Parathyroid adenoma (tissue), 2 donors: ENCODE measurements around the gene BORCS6.
A peak's percentile ranks its signal among the peaks of the same experiment; 100 is the strongest.
"Not testable (repeated sequence)": the region's sequence is repeated elsewhere in the genome, so short reads cannot be mapped to it uniquely, and the experiment has no call there.

ENCODE experiments used
- H2AFZ ChIP-seq: fragments of 300-600 bp; sonication (generic); one replicate; pipeline ENCODE4 v1.7.0; 2017; ENCODE audit warnings: antibody characterized with exemption, mild to moderate bottlenecking
- H3K27ac ChIP-seq: fragments of 300-600 bp; sonication (generic); one replicate; pipeline ENCODE4 v1.7.0; 2017
- H3K27me3 ChIP-seq: fragments of 300-600 bp; sonication (generic); one replicate; pipeline ENCODE4 v1.7.0; 2017; ENCODE audit warnings: low read length; ENCODE audit not compliant: control insufficient read depth, insufficient read depth
- H3K36me3 ChIP-seq: fragments of 300-600 bp; sonication (generic); one replicate; pipeline ENCODE4 v1.7.0; 2017; ENCODE audit warnings: low read length; ENCODE audit not compliant: control insufficient read depth, insufficient read depth
- H3K4me1 ChIP-seq: fragments of 300-600 bp; sonication (generic); one replicate; pipeline ENCODE4 v1.7.0; 2017; ENCODE audit warnings: control low read depth
- H3K4me2 ChIP-seq: fragments of 300-600 bp; sonication (generic); one replicate; pipeline ENCODE4 v1.7.0; 2017; ENCODE audit warnings: low read length
- H3K4me3 ChIP-seq: fragments of 300-600 bp; sonication (generic); one replicate; pipeline ENCODE4 v1.7.0; 2017; ENCODE audit warnings: low read depth, low read length
- H3K79me2 ChIP-seq: fragments of 300-600 bp; sonication (generic); one replicate; pipeline ENCODE4 v1.7.0; 2017; ENCODE audit warnings: control low read depth
- H3K9ac ChIP-seq: fragments of 300-600 bp; sonication (generic); one replicate; pipeline ENCODE4 v1.7.0; 2017; ENCODE audit warnings: mild to moderate bottlenecking
- H3K9me3 ChIP-seq: fragments of 300-600 bp; sonication (generic); one replicate; pipeline ENCODE4 v1.7.0; 2017; ENCODE audit warnings: low read length; ENCODE audit not compliant: control insufficient read depth
- CTCF ChIP-seq: fragments of 300-600 bp; sonication (generic); IDR thresholded peaks from one replicate; pipeline ENCODE4 v1.7.0; 2017; ENCODE audit warnings: antibody characterized with exemption, mild to moderate bottlenecking
- donor health status: primary hyperparathyroidism.

The BORCS6 gene

GRCh38 chr17:8173056-8173870 is 16.7 kb downstream of the BORCS6 start:
- Histone ChIP-seq H2AFZ (peak overlapping the region; percentile 61), H3K9ac (peak overlapping the region; percentile 49), H3K27ac (peak overlapping the region; percentile 97), H3K9me3 (no peaks in the 10 kb centered on the region), H3K27me3 (no peaks in the 10 kb centered on the region), H3K4me1 (peaks cover 24% of the 10 kb centered on the region), H3K79me2 (peaks cover 21% of the 10 kb centered on the region), H3K36me3 (no peaks in the 10 kb centered on the region), H3K4me3 (peak overlapping the region; percentile 81), H3K4me2 (peak overlapping the region; percentile 91)
- no peak for TF ChIP-seq CTCF

- Histone ChIP-seq H3K79me2 (peaks cover 27% of the 10 kb centered on the region), H3K4me1 (peaks cover 13% of the 10 kb centered on the region)
- not testable (repeated sequence) for H3K4me2 ChIP-seq, H3K36me3 ChIP-seq, H3K27ac ChIP-seq, H3K27me3 ChIP-seq, H3K4me3 ChIP-seq, H2AFZ ChIP-seq, H3K9ac ChIP-seq, H3K9me3 ChIP-seq
Observed at GRCh38 chr17:8170186-8170585, 19.8 kb downstream of the BORCS6 start.

- Histone ChIP-seq H2AFZ (no peak overlapping the region), H3K27me3 (no peaks in the 10 kb centered on the region), H3K9ac (no peak overlapping the region), H3K36me3 (no peaks in the 10 kb centered on the region), H3K4me3 (no peak overlapping the region), H3K9me3 (no peaks in the 10 kb centered on the region), H3K27ac (no peak overlapping the region), H3K4me1 (peaks cover 21% of the 10 kb centered on the region), H3K4me2 (no peak overlapping the region), H3K79me2 (peaks cover 18% of the 10 kb centered on the region)
- TF ChIP-seq CTCF: no peak
Observed at GRCh38 chr17:8167526-8167925, 22.5 kb downstream of the BORCS6 start.

- no peaks in the 10 kb centered on the region for H3K27me3 ChIP-seq
- no peak overlapping the region for H2AFZ ChIP-seq
- TF ChIP-seq CTCF: no peak
- H3K9ac ChIP-seq: no peak overlapping the region
- no peaks in the 10 kb centered on the region for H3K9me3 ChIP-seq
- H3K27ac ChIP-seq: no peak overlapping the region
- H3K36me3 ChIP-seq: no peaks in the 10 kb centered on the region
- peaks cover 18% of the 10 kb centered on the region for H3K4me1 ChIP-seq
- H3K79me2 ChIP-seq: peaks cover 26% of the 10 kb centered on the region
- H3K4me3 ChIP-seq: no peak overlapping the region
- no peak overlapping the region for H3K4me2 ChIP-seq
Observed at GRCh38 chr17:8166731-8167130, 23.2 kb downstream of the BORCS6 start.

GRCh38 chr17:8164815-8165131 is 25.2 kb downstream of the BORCS6 start:
- TF ChIP-seq CTCF: no peak
- Histone ChIP-seq H3K27ac (peak overlapping the region; percentile 100), H3K4me1 (peaks cover 30% of the 10 kb centered on the region), H3K4me2 (no peak overlapping the region), H3K4me3 (no peak overlapping the region), H3K79me2 (peaks cover 30% of the 10 kb centered on the region), H3K9ac (no peak overlapping the region), H3K27me3 (no peaks in the 10 kb centered on the region), H3K36me3 (no peaks in the 10 kb centered on the region), H2AFZ (peak overlapping the region; percentile 93), H3K9me3 (no peaks in the 10 kb centered on the region)
